ENCODE measurements around the gene FOCAD.

DNA sequence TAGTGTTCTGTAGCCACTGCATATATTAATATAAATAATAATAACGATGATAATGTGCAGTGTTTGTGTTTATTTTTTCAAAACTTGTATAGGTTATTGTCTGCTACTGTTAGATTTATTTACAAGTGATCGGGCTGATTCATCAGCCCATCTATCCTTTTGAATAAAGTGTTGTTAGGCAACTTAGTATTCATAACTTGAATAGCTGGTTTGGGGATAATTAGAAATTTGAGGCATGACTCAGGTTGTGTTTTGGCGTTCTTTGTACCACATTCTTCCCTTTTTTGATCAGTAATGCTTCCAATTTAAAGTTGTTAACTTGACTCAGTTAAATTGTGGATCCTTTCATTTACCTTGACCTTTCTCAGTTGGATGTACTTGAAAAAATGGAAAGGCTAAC lies 69.7 kb downstream of the FOCAD start:
- TF ChIP-seq PATZ1 (CRISPR knock-in tag; IDR thresholded peaks at IDR 0.05; ENCODE audit: borderline replicate concordance) (no peak), GLIS3 (CRISPR knock-in tag; IDR thresholded peaks at IDR 0.05) (no peak), ZFP30 (CRISPR knock-in tag; IDR thresholded peaks at IDR 0.05) (no peak)
- TF ChIP-seq, protein P1, sequence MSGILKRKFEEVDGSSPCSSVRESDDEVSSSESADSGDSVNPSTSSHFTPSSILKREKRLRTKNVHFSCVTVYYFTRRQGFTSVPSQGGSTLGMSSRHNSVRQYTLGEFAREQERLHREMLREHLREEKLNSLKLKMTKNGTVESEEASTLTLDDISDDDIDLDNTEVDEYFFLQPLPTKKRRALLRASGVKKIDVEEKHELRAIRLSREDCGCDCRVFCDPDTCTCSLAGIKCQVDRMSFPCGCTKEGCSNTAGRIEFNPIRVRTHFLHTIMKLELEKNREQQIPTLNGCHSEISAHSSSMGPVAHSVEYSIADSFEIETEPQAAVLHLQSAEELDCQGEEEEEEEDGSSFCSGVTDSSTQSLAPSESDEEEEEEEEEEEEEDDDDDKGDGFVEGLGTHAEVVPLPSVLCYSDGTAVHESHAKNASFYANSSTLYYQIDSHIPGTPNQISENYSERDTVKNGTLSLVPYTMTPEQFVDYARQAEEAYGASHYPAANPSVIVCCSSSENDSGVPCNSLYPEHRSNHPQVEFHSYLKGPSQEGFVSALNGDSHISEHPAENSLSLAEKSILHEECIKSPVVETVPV (CRISPR knock-in tag; IDR thresholded peaks at IDR 0.05): no peak

All from SK-N-SH treated with all-trans-retinoic acid at 6 μM for 48 hours (cell line).